A673 (cell line): Measurements from ENCODE around the gene LRRC18. TPM values are rescaled to one million over a fixed set of nuclear protein-coding genes. Genes with fewer than 3 reads are reported as not detected.

ENCODE experiments used
- BruUV-seq: library from RNA; stranded (reverse); fragments of 400-500 nt; replicated peaks from 2 replicates; lab custom pipeline; 2021; lab: Mats Ljungman, UMichigan
- CTCF ChIA-PET: fragments of 300-600 bp; sonication (Branson Sonifier 250); formaldehyde crosslinking; loops from one replicate; lab custom pipeline; 2022; ENCODE audit warnings: antibody characterized with exemption; lab: Charles Lee
- POLR2A ChIA-PET: fragments of 300-600 bp; sonication (Branson Sonifier 250); formaldehyde crosslinking; loops from one replicate; lab custom pipeline; 2022; ENCODE audit warnings: antibody characterized with exemption; ENCODE audit not compliant: low non-redundant PET; lab: Charles Lee
- DNase-seq: peaks from one replicate; pipeline ENCODE4 v3.0.0-alpha.2; 2015; ENCODE audit warnings: low spot score
- H3K27ac ChIP-seq: fragments of 200-600 bp; sonication (generic); 2 replicates; pipeline ENCODE4 v1.5.1; 2016; ENCODE audit warnings: mixed run types, low read depth, mild to moderate bottlenecking, mixed read lengths, antibody characterized with exemption, low read length; ENCODE audit not compliant: poor library complexity, severe bottlenecking
- H3K27me3 ChIP-seq: fragments of 200-600 bp; sonication (generic); replicated peaks from 2 replicates; pipeline ENCODE4 v1.6.1; 2017; ENCODE audit warnings: mixed run types, low read depth, mild to moderate bottlenecking, mixed read lengths, antibody characterized with exemption, low read length; ENCODE audit not compliant: insufficient read depth, poor library complexity
- H3K36me3 ChIP-seq: fragments of 200-600 bp; sonication (generic); 2 replicates; pipeline ENCODE4 v1.6.1; 2016; ENCODE audit warnings: mixed run types, mild to moderate bottlenecking, mixed read lengths, antibody characterized with exemption, low read length; ENCODE audit not compliant: insufficient read depth, poor library complexity, severe bottlenecking
- H3K4me1 ChIP-seq: fragments of 200-600 bp; sonication (generic); 2 replicates; pipeline ENCODE4 v1.6.1; 2017; ENCODE audit warnings: mixed run types, mild to moderate bottlenecking, mixed read lengths, antibody characterized with exemption, low read length; ENCODE audit not compliant: insufficient read depth, poor library complexity, severe bottlenecking
- H3K4me3 ChIP-seq: fragments of 200-600 bp; sonication (generic); 2 replicates; pipeline ENCODE4 v1.5.1; 2016; ENCODE audit warnings: low read depth, mixed run types, mild to moderate bottlenecking, mixed read lengths, low read length; ENCODE audit not compliant: poor library complexity, severe bottlenecking
- H3K9me3 ChIP-seq: fragments of 200-600 bp; sonication (generic); 2 replicates; pipeline ENCODE4 v1.6.1; 2016; ENCODE audit warnings: mixed run types, low read depth, mild to moderate bottlenecking, mixed read lengths, antibody characterized with exemption, low read length; ENCODE audit not compliant: poor library complexity, severe bottlenecking
- CTCF ChIP-seq: fragments of 300-800, 200-600 bp; sonication (generic); conservative IDR thresholded peaks from 2 replicates; pipeline ENCODE4 v1.5.1; 2017; ENCODE audit warnings: low read depth, mild to moderate bottlenecking, antibody characterized with exemption, low read length, moderate library complexity, mixed read lengths
- EZH2 ChIP-seq: fragments of 200-600 bp; sonication (generic); IDR thresholded peaks from 2 replicates; pipeline ENCODE4 v1.6.1; 2017; ENCODE audit warnings: borderline replicate concordance, low read depth, mild to moderate bottlenecking, mixed read lengths, antibody characterized with exemption, low read length; ENCODE audit not compliant: poor library complexity, severe bottlenecking
- intact Hi-C: fragments of 100-400 bp; cut with micrococcal nuclease; formaldehyde crosslinking; loops from one replicate; pipeline ENCODE4 v1.10.0; 2022; ENCODE audit not compliant: unreplicated experiment
- total RNA-seq: library from RNA; stranded (reverse); gene quantifications from 2 replicates; pipeline ENCODE4 v1.2.3, GENCODE V29; 2021

LRRC18 gene
- total RNA-seq, 1 experiment from 2014 or later, result not detected

GRCh38 chr10:48945441-48946130 is 5.9 kb upstream of the LRRC18 start:
- no peak for DNase-seq
- POLR2A ChIA-PET, result no interaction called here
- TF ChIP-seq CTCF (no peak), EZH2 (no peak)
- Histone ChIP-seq H3K27me3 (peaks cover 6% of the 10 kb centered on the region), H3K9me3 (no peaks in the 10 kb centered on the region), H3K27ac (no peak overlapping the region), H3K4me3 (no peak overlapping the region), H3K36me3 (no peaks in the 10 kb centered on the region), H3K4me1 (no peaks in the 10 kb centered on the region)
- BruUV-seq, result no TSS peak
- intact Hi-C loops, result no loop called here
- CTCF ChIA-PET, result no interaction called here

GRCh38 chr10:48944171-48944570 is 4.5 kb upstream of the LRRC18 start:
- Histone ChIP-seq H3K27ac (no peak overlapping the region), H3K4me3 (no peak overlapping the region), H3K36me3 (no peaks in the 10 kb centered on the region), H3K27me3 (peaks cover 6% of the 10 kb centered on the region), H3K9me3 (no peaks in the 10 kb centered on the region), H3K4me1 (no peaks in the 10 kb centered on the region)
- intact Hi-C loops, result no loop called here
- no TSS peak for BruUV-seq
- POLR2A ChIA-PET, result no interaction called here
- DNase-seq, result no peak
- TF ChIP-seq CTCF, result no peak
- no peak for TF ChIP-seq EZH2
- CTCF ChIA-PET, result no interaction called here

GRCh38 chr10:48943096-48943495 is 3.5 kb upstream of the LRRC18 start:
- Histone ChIP-seq H3K27me3 (peaks cover 6% of the 10 kb centered on the region), H3K4me3 (no peak overlapping the region), H3K9me3 (no peaks in the 10 kb centered on the region), H3K27ac (no peak overlapping the region), H3K4me1 (no peaks in the 10 kb centered on the region), H3K36me3 (no peaks in the 10 kb centered on the region)
- no peak for DNase-seq
- intact Hi-C loops, result no loop called here
- no peak for TF ChIP-seq CTCF
- TF ChIP-seq EZH2, result no peak
- ChIA-PET POLR2A (no interaction called here), CTCF (no interaction called here)
- BruUV-seq, result no TSS peak
